Measurements from ENCODE around the gene LPCAT3.

Gene LPCAT3

DNA sequence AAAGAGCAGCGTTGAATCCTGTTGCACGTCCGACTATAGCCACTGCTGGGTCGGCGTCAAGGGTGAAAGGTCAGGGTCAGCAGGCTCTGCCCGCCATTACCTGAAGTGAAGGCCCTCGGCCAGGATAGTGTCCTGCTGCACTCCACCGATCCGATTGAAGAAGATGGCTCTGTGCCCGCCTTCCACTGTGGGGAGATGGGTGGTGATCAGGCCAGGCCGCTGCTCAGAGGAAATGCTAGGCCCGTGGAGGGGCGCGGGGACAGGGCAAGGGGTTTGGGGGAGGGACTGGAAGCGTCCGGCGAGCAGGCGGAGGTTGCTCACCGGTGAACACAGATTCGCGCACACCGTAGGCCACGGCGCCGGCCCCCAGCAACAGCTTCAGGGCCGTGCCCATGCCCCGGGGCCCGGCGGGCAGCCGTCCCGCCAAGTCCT, 48.2 kb downstream of the LPCAT3 start:
- TF ChIP-seq, protein P1, sequence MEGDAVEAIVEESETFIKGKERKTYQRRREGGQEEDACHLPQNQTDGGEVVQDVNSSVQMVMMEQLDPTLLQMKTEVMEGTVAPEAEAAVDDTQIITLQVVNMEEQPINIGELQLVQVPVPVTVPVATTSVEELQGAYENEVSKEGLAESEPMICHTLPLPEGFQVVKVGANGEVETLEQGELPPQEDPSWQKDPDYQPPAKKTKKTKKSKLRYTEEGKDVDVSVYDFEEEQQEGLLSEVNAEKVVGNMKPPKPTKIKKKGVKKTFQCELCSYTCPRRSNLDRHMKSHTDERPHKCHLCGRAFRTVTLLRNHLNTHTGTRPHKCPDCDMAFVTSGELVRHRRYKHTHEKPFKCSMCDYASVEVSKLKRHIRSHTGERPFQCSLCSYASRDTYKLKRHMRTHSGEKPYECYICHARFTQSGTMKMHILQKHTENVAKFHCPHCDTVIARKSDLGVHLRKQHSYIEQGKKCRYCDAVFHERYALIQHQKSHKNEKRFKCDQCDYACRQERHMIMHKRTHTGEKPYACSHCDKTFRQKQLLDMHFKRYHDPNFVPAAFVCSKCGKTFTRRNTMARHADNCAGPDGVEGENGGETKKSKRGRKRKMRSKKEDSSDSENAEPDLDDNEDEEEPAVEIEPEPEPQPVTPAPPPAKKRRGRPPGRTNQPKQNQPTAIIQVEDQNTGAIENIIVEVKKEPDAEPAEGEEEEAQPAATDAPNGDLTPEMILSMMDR (IDR thresholded peaks at IDR 0.05): no peak

- TF ChIP-seq, protein P1 (IDR thresholded peaks at IDR 0.05): no peak
These were observed 49.9 kb downstream of the LPCAT3 start for GRCh38 chr12:6968426-6968825.

DNA sequence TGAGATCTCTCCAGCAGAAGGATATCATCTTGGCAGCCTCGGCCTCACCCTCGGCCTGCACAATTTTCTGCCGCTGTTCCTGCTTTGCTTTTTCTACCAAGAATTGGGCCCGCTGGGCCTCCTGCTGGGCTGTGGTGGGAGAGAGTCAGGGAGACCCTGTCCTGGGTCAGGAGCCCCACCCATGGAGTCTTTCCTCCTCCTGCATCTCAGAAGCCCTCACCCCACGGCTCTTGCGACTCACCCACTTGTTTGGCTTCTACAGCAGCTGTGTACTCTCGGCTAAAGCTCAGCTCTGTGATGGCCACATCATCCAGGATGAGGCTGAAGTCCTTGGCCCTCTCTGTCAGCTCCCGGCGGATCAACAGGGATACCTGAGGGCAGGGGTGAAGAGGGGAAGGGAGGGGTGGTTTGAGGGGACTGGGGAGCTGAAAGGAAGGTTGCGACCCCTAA, 50.6 kb downstream of the LPCAT3 start:
- TF ChIP-seq, protein P1 (IDR thresholded peaks at IDR 0.05): no peak

GRCh38 chr12:6966351-6966750, 51.9 kb downstream of the LPCAT3 start:
- TF ChIP-seq, protein P1 (IDR thresholded peaks at IDR 0.05): no peak

GRCh38 chr12:6965714-6966113, 52.6 kb downstream of the LPCAT3 start:
- TF ChIP-seq, protein P1 (IDR thresholded peaks at IDR 0.05): no peak

DNA sequence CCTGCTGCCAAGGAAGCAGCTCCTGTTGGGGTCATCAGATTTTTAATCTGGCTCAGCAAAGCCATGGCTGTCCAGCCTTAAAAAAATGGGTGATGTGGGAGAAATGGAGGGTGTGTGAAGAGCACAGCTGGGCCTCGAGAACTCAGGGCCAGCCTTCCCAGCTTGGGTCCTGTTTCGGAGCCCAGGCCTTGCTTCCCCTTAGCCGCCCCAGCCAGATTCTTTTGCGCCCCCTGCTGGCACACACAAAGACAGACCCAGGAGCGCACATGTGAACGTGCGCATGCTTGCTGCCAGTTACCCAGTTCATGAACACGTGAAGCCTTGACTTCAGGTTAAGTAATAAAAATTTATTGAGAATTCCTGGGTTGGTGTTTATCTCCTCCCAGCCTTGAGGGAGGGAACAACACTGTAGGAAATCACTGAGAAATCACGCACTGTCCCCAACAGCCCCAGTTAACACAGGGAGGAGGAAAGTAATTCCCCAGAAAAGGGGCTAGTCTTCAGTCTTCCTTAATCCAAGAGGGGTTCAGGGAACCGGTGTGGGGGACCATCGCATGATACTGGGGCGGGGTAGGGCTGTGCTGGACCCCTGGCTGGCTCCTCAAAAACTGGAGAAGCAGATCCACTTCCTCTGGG, 53.1 kb downstream of the LPCAT3 start:
- TF ChIP-seq, protein P1 (IDR thresholded peaks at IDR 0.05): peak; percentile 96

- TF ChIP-seq, protein P1 (IDR thresholded peaks at IDR 0.05): no peak
These were observed 53.7 kb downstream of the LPCAT3 start for GRCh38 chr12:6964605-6965025.
